Measurements from ENCODE around the gene CPNE8. TPM values are rescaled to one million over a fixed set of nuclear protein-coding genes. Genes with fewer than 3 reads are reported as not detected.

Gene CPNE8
- total RNA-seq, 2 donors from 2014 or later: 26.4 to 27.6 TPM

DNA sequence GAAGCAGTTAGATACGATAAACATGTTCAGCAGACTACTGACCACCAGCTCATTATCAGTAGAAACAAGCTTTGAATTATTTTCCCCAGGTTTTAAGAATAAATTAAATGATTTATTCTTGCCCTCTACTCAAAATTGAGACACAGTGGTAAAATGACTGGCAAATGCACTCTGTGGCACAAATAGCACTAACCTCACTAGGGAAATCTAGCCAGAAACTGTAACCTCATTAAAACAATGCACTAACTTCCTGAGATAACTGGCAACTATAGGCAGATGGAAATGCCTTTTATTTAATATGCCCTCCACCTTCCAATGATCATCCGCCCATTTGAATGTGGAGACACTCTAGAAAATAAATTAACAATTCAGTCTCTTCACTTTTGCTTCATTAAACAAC is 33.2 kb downstream of the CPNE8 start:
- intact Hi-C loops (cut with DNase I): no loop called here
- ATAC-seq: no peak
- no peak for DNase-seq

DNA sequence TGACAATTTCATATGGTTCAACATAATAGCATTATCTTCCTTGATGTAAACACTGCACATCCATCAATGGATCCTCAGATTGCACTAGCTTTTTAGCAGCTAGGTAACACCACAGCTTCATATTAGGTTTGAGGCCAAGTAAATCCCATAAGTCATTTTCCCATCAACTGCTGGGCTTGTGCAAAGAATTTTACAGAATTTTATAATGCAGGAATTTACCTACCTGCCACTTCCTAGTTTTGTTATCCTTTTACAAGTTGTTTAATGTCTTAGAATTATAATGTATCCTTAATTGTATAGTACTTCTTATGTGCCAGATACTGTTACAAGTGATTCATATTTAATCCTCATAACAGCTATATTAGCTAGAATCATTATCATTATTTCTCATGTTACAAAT is 36.4 kb downstream of the CPNE8 start:
- ATAC-seq (no peak), DNase-seq (no peak)
- intact Hi-C loops (cut with DNase I): no loop called here

DNA sequence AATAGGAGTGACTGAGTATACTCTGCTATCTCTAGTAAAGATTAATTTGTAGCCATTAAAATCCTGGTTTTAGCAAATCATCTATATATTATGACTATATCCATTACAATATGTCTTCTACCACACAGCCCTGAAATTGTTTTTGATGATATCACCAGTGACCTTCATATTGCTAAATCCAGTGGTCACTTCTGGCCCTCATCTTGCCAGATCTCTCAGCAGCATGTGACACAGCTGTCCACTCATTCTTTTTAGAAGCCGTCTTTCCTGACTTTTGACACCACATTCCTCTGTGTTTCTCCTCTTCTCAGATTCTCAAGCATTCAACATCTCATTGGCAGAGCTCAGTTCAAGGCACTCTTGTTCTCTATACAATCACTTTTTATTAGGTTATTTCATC is 54.9 kb downstream of the CPNE8 start:
- no peak for DNase-seq

DNA sequence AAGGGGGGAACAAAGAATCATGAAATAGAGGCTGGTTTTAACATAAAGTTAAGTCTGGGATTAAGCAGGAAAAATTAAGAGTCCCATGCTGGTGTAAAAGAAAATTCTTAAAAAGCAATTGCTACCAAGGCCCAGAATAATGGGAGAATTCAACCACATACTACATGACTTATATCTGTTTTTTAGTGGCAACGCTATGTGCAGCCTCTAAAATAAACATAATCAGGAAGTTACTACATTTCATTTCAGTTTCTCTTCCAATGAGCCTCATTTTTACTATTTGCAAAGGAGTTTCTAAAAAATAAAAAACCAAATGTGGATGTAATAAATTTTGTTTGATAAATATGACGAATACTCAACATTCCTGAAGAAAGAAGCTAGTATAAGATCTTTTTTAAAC is 58.1 kb downstream of the CPNE8 start:
- ATAC-seq (no peak), DNase-seq (no peak)
- intact Hi-C loops (cut with DNase I): no loop called here

More for the DNA sequence above, 54.9 kb downstream of the CPNE8 start:
- intact Hi-C loops (cut with DNase I): no loop called here
- peak in 1 of 2 donors; percentile 41 for ATAC-seq

DNA sequence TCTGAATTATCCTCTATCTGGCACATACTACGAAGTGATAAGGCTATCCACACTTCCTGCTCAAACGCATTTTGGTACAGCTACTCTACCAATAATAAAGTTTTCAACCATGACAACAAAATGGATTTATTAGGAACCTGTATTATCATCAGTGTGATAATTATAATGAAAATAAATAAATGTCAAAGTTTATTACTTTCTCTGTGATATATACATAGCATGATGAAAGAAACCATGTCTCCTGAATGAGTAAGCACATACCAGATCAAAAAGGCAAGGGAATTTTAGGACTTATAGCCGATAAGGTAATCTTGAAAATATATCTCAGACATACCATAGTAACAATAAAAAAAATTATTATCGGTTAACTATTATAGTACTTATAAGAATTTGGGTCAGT is 61.1 kb downstream of the CPNE8 start:
- DNase-seq (no peak), ATAC-seq (no peak)
- intact Hi-C loops (cut with DNase I): no loop called here

DNA sequence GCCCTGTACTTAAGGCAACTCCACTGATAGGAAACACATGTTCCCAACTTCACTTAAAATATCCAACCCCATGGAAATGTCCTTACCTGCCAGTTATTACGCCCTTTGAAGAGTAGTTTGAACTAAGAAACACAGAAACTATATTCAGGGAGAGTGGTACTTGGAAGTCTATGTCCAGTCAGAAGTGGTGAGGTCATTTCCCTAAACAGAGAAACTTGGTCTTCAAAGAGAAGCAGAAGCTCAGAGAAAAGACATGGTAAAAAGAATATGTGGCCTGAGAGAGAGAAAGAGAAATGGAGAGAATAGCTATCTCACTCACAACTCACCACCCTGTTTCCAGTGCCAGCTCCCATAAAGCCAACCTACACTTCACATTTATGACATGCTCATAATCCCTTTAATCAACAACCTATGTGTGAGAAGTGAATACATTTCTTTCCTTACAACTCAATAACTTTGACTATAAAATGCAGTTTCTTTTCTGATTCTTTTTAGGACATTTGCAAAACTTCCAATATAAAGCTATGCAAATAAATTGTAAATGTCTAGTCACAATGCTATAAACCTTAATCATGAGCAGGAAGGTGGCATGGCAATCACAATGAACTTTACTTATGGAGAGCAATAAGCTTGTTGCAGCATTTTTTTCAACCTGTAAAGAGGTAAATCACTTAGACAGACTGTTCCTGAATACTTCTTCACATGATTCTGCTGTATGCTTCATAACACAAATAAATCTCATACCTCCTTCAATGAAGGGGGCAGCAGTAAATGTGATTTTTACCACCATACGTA is 67.1 kb downstream of the CPNE8 start:
- intact Hi-C loops (cut with DNase I): no loop called here
- ATAC-seq: no peak
- no peak for DNase-seq

DNA sequence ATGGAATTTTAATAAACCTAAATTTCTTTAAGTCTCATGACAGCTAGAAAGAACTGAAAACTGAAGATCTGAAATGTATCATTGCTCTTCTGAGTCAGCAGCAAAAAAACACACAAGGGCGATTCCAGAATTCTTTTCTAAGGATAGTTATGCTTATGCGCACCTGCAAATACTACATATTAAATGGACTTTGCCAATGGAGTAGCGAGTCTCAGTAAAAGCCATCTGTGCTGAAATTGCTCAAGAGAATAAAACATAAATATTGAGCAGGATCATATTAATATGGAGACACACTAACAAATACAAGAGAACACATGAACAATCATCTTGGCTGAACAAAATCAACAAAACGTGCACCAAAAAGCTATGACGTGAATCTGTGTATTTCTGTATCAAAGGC is 73.7 kb downstream of the CPNE8 start:
- no peak for DNase-seq
- intact Hi-C loops (cut with DNase I): no loop called here
- no peak for ATAC-seq

DNA sequence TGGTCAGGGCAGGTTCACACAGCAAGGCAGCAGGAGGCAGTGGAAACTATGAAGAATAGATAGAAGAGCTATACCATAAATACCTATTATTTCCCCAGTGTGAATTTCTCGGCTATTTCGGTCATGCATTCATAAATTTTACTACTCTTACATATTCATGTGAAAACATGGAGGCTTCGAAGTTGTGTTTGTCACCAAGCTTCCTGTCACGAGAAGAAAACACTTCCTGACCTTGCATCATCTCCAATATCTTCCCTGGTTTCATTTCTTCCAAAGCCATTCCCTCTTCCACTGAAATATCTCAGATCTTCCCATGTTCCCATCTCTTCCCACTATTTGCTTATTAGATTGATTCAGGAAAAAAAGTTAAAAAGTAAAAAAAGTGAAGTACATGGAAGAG is 80.4 kb downstream of the CPNE8 start:
- DNase-seq (no peak), ATAC-seq (no peak)
- intact Hi-C loops (cut with DNase I): no loop called here

DNA sequence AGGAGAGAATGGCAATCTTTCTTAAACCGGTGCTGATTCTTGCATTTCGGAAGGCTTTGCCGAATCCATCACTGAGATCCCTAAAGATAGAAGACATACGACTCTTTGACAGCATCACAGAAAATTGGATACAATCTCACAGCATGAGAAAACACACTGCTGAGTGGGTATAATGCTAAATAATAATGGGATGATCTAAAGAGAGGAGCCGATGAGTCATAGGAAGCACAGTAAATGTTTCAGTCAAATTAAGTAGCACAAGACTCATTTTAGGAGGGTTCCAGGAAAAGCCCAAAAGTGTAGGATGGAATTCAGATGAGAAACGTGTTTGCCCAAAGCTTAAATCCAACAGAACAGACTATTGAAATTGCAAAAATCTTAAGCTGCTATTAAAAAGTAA is 81.7 kb downstream of the CPNE8 start:
- ATAC-seq (no peak), DNase-seq (no peak)
- intact Hi-C loops (cut with DNase I): loop anchor here in 1 of 2 donors (5.0 kb wide), 1 partner anchor 69 kb away; no protein-coding TSS in a partner anchor

DNA sequence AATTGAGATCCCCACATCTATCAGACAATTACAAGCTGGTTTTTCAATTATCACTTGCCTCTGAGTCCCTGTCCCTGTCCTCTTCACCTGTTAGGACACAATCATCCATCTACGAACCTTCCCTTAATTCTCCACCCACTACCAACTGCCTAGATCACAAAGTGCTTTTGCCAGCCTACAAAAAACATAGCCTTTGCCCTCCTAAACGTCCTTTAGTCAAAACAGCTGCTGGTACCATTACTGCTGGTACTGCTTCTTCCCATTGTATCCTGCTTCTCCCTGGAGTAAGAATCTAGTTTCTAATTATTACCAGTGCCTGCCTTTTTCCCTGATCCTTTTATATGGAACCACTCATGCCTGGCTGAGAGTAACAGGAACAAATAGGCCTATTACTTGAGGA is 82.1 kb downstream of the CPNE8 start:
- ATAC-seq: no peak
- intact Hi-C loops (cut with DNase I): loop anchor here in 1 of 2 donors (5.0 kb wide), 1 partner anchor 69 kb away; no protein-coding TSS in a partner anchor

DNA sequence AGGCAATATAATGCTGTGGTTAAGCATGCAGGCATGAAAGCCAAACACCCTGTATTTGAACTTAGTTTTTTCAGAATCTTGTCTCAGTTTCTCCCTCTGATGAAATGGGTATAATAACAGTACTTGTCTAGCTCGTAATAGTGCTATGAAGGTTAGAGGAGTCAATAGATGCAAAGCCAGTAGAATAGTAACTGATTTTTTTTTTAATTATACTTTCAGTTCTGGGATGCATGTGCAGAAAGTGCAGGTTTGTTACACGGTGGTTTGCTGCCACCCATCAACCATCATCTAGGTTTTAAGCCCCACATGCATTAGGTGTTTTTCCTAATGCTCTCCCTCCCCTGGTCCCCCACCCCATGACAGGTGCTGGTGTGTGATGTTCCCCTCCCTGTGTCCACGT is 87.4 kb downstream of the CPNE8 start:
- DNase-seq (no peak), ATAC-seq (no peak)
- intact Hi-C loops (cut with DNase I): no loop called here

More for the DNA sequence above, 82.1 kb downstream of the CPNE8 start:
- no peak for DNase-seq

DNA sequence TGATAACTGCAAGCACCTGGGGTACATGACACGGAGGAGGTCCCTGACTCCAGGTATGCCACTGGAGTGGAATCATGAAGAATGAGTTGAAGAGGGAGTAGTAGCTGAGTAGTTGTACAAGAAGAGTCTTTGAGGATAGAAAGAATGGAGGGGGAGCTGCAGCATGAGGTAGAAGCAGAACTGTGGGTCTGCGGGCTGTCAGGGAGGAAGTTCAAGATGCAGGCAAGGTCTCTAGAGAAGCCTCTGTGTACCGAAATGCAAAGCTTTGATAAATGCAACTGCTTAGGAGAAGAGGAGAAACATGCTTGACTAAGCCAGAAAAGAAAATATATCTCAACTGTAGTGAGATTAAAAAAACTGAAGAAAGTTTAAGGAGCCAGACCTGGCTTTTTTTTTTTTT is 91.5 kb downstream of the CPNE8 start:
- no peak for ATAC-seq
- intact Hi-C loops (cut with DNase I): no loop called here
- DNase-seq: no peak

DNA sequence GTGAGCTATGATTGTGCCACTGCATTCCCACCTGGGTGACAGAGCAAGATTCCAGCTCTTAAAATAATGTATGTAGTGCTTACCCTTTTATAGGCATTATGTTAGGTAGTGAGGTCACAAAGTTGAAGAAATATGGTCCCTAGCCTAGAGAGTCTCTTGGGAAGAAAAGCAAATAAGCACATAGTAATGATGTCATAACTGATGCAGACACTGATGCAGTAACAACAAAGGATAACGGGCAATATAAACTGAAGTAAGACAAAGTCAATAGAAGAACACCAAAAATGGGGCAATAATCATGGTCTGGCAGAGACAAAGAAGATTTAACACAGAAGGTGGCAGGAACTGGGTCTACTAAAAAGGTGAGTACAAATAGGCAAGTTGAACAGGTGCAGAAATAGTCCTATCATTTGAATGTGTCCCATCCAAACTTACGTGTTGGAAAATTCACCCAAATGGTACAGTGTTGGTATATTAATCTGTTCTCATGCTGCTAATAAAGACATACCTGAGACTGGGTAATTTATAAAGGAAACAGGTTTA is 93.5 kb downstream of the CPNE8 start:
- intact Hi-C loops (cut with DNase I): no loop called here
- ATAC-seq (no peak), DNase-seq (no peak)

DNA sequence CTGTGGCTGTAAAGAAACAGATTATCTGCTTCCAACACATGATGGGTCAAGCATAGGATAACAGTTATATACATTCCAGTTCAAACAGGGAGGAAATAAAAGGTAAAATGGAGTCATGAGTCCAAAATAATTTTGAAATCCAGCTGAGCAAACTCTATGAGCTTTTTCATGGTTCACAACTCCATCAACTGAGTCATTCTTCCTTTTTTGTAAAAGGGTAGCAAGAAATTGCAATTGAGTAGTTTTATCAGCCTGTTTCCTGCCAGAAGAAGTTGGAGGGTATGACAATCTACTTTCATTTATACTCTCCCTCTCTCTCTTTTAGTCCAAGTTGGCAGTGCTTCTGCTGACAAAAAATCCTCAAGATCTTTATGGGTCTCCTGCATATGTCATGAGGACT is 95.6 kb downstream of the CPNE8 start:
- intact Hi-C loops (cut with DNase I): no loop called here
- ATAC-seq (no peak), DNase-seq (no peak)

DNA sequence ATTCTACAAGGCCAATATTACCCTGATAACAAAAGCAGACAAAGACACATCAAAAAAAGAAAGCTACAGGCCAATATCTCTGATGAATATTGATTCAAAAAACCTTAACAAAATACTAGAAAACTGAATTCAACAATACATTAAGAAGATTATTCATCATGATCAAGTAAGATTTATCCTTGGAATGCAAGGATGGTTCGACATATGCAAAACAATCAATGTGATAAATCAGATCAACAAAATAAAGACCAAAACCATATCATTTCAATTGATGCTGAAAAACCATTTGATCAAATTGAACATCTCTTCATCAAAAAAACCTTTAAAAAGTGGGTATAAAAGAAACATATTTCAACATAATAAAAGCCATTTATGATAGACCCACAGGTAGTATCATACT is 117.3 kb downstream of the CPNE8 start:
- no peak for ATAC-seq
- intact Hi-C loops (cut with DNase I): no loop called here

DNA sequence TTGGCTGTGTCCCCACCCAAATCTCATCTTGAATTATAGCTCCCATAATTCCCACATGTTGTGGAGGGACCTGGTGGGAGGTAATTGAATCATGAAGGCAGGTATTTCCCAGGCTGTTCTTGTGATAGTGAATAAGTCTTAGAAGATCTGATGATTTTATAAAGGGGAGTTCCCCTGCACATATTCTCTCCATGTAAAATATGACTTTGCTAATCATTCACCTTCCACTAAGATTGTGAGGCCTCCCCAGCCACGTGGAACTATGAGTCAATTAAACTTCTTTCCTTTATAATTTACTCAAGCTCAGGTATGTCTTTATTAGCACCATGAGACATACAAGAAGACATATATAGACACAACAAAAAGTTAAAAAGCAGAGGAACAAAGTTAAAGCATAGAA is 120.0 kb downstream of the CPNE8 start:
- ATAC-seq (no peak), DNase-seq (no peak)
- intact Hi-C loops (cut with DNase I): no loop called here

More for the DNA sequence above, 117.3 kb downstream of the CPNE8 start:
- no peak for DNase-seq

DNA sequence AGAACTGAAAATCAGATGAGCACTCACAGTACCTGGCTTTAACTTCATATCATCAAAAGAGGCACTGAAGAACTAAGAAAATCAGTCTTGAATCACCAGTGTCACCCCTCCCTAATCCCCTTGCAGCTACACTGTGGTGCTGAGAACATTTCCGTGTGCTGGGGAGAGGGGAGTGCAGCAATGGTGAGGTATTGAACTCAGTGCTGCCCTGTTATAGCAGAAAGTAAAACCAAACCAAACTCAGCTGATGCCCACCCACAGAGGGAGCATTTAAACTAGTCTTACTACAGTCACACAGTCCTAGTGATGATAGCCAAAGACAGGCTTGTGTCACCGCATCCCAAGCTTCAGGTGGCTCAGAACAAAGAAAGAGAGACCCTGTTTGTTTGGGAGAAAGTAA is 122.1 kb downstream of the CPNE8 start:
- DNase-seq: no peak
- no peak for ATAC-seq
- intact Hi-C loops (cut with DNase I): no loop called here

DNA sequence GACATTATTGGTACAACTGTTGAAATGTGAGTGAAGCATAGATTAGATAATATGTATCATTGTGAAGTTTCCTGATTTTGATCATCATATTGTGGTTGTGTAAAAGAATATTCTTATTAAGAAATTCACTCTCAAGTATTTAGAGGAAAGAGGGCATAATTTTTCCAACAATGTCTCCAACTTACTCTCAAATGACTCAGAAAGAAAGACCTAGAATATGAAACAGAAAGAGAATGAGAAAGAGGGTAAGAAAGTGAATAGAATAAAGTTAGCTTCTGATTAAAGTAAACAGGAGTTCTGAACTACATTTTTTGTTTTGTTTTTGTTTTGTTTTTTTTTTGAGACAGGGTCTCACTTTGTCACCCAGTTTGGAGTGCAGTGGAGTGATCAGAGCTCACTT is 123.0 kb downstream of the CPNE8 start:
- ATAC-seq (no peak), DNase-seq (no peak)
- intact Hi-C loops (cut with DNase I): no loop called here

DNA sequence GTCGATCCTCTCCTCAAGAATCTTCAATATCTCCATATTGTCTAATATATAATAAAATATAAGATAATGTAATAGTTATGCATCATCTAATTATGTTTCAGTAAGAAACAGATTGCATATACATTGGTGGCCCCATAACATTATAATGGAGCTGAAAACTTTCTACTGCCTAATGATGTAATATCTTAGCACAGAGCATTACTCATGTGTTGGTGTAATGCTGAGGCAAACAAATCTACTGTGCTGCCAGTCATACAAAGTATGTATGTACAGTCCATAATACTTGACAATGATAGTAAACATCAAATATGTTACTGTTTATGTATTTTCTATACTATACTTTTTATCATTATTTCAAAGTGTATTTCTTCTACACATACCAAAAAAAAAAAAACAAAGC is 128.7 kb downstream of the CPNE8 start:
- intact Hi-C loops (cut with DNase I): no loop called here
- ATAC-seq (no peak), DNase-seq (no peak)

DNA sequence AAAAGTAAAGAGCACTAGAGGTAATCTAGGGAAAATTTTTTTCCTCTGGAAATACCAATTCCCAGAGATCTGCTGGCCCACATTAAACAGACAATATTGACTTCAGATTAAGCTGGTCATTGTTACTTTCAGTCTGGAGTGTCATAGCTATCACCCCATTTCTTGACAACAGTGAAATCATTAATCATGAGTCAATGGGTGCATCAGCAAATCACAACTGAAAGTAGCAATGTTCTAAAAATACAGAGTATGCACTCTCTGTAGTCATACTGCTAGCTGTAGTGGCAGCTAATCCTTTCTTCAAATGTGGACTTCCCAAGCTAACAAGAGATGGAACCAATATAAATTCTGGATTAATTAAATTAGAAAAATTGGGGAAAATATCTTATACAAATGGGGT is 129.9 kb downstream of the CPNE8 start:
- no peak for ATAC-seq
- intact Hi-C loops (cut with DNase I): no loop called here
- DNase-seq: no peak

DNA sequence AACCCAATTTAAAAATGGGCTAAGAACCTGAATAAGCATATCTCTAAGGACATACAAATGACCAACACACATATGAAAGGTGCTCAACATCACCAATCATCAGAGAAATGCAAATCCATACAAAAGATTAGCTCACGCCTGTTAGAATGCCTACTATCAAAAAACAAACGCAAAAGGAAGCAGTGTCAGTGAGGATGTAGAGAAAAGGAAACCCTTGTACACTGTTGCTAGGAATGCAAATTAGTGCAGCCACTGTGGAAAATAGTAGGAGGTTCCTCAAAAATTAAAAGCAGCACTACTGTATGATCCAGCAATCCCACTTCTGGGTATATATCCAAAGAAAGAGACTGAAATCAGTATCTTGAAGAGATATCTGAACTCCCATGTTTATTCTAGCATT is 133.0 kb downstream of the CPNE8 start:
- no peak for DNase-seq
- ATAC-seq: no peak
- intact Hi-C loops (cut with DNase I): no loop called here
